A673 (cell line): Measurements from ENCODE around the gene ZNF132.

Source experiments
- CTCF ChIP-seq: fragments of 300-800, 200-600 bp; sonication (generic); conservative IDR thresholded peaks from 2 replicates; pipeline ENCODE4 v1.5.1; 2017; ENCODE audit warnings: low read depth, mild to moderate bottlenecking, antibody characterized with exemption, low read length, moderate library complexity, mixed read lengths
- EZH2 ChIP-seq: fragments of 200-600 bp; sonication (generic); IDR thresholded peaks from 2 replicates; pipeline ENCODE4 v1.6.1; 2017; ENCODE audit warnings: borderline replicate concordance, low read depth, mild to moderate bottlenecking, mixed read lengths, antibody characterized with exemption, low read length; ENCODE audit not compliant: poor library complexity, severe bottlenecking

GRCh38 chr19:58483776-58484175 lies 43.8 kb upstream of the ZNF132 start:
- TF ChIP-seq CTCF, result no peak
- no peak for TF ChIP-seq EZH2
